Omental fat pad (tissue), 4 donors: ENCODE results near the gene TWIST1. TPM values are rescaled to one million over a fixed set of nuclear protein-coding genes. Genes with fewer than 3 reads are reported as not detected.
A peak's percentile ranks its signal among the peaks of the same experiment; 100 is the strongest.

Experiments
- ATAC-seq: fragments of 150-250 bp; one replicate; pipeline ENCODE4 v1.9.1; 2016; ENCODE audit warnings: mild to moderate bottlenecking, moderate library complexity; ENCODE audit not compliant: low FRiP score
- DNase-seq: peaks from one replicate; pipeline ENCODE4 v3.0.0-alpha.2; 2019; ENCODE audit warnings: low spot score
- CTCF ChIP-seq, 3 donors: fragments of 450-650 bp; IDR thresholded peaks; one replicate each; pipeline ENCODE4 v1.5.1; 2016 to 2017; ENCODE audit warnings: antibody characterized with exemption in 3 of 3, mild to moderate bottlenecking in 3 of 3, moderate library complexity in 2 of 3
- total RNA-seq, 4 donors: library from RNA; depleted of rRNA; stranded (reverse); fragments of >200 nt; gene quantifications; one replicate each; pipeline ENCODE4 v1.1.0, GENCODE V29; 2016

TWIST1 gene
- total RNA-seq, 4 donors from 2014 or later = 5.4 to 14.8 (median 9.9) TPM

- no peak for TF ChIP-seq CTCF (IDR thresholded peaks at IDR 0.05)
- DNase-seq (no peak), ATAC-seq (no peak)
These were observed 1.4 kb upstream of the TWIST1 start for GRCh38 chr7:19118636-19119371.

GRCh38 chr7:19117870-19118608, 603 bp upstream of the TWIST1 start:
- TF ChIP-seq CTCF (IDR thresholded peaks at IDR 0.05) = no peak
- DNase-seq (no peak), ATAC-seq (no peak)

- TF ChIP-seq CTCF (IDR thresholded peaks at IDR 0.05) = no peak
- no peak for DNase-seq
- peak; percentile 15 for ATAC-seq
These were observed 1.0 kb downstream of the TWIST1 start for GRCh38 chr7:19116121-19117090.

- ATAC-seq (no peak), DNase-seq (no peak)
- TF ChIP-seq CTCF (IDR thresholded peaks at IDR 0.05) = no peak
These were observed 2.9 kb downstream of the TWIST1 start for GRCh38 chr7:19114551-19114855.

- DNase-seq = no peak
- ATAC-seq = no peak
- TF ChIP-seq CTCF (IDR thresholded peaks at IDR 0.05) = no peak
These were observed 3.4 kb downstream of the TWIST1 start for GRCh38 chr7:19113855-19114550.

- no peak for TF ChIP-seq CTCF (IDR thresholded peaks at IDR 0.05)
- ATAC-seq (no peak), DNase-seq (no peak)
These were observed 4.5 kb downstream of the TWIST1 start for GRCh38 chr7:19113002-19113350.
